ENCODE data around the gene COMT.
"Not testable (repeated sequence)": the region's sequence is repeated elsewhere in the genome, so short reads cannot be mapped to it uniquely, and the experiment has no call there.

Gene COMT

DNA sequence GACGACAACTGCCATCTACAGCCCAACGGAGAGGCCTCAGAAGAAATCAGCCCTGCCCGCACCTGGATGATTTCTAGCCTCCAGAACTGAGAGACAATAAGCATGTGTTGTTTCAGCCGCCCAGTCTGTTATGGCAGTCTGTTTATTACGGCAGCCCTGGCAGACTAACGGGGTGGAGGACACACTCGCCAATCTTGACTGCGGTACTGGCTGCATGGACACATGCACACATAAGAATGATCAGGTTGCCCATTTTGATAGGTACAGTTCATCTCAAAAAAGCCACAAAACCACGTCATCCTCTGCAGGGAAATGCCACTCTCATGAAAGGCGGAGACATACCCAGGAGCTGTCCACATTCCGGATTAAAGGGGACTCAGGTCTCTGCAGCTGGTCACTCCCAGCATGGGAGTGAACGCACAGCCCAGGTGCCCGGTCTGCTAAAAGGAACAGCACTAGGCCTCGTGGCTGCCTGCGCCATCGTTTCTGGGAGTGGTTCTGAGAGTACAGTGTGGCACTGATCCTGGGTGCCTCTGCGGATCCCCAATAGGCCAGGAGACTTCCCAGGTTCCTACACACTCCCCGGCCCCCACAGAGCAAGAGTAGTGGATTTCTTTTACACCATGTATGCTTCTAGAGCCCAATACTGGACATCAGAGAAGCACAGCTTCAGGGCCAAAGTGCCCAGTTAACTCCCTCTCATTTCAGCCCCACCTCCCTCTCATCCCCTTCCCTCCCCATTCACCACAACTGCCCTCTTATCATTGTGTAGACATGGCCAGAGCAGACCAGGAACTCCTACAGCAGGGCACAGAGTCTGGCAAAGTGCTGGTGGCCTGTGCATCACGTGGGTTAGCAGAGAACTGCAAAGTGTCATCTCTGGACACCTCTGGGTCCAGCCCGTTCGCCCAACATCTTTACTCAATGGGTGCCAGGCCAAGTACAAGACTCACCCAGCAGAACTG is 11.7 kb upstream of the COMT start:
- no peak for DNase-seq

DNA sequence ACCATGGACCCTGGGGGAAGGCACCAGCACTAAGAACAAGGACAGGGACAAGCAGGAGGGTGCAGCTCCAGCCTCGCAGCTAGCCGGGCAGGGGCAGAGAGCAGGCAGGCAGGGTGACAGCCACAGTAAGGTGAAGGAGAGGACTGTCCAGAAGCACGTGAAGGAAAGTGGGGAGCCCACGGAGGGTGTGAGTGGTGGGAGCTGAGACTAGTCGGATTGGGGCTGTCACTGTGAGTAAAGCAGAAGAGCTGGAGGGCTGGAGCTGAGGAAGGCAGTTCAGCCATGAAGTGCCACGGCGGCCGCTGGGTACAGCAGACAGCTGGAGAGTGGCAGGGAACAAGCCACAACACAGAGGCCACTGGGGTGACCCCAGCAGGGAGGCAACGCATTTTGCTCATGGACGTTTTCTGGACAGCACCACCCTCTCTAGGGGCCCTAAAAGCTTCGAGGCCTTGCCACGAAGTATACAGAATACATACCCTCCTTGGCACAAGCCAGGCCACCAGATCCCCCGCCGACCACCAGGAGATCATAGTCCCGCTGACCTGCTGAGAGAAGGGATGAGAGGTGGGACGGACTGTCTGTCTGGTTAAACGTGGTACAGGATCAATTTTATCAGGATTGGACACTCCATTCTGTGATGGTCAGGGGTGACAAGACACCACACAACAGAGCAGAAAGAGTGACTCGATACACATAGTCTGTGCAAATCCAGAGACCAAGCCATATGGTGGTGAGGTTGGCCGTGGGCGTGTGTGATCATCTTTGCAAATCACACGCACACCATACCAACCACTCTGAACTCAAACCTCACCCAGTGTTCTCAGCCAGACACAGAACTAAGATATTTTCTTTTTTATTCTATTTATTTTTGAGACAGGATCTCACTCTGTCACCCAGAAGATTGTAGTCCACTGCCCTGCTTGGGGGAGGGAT is 10.8 kb upstream of the COMT start:
- no peak for DNase-seq

DNA sequence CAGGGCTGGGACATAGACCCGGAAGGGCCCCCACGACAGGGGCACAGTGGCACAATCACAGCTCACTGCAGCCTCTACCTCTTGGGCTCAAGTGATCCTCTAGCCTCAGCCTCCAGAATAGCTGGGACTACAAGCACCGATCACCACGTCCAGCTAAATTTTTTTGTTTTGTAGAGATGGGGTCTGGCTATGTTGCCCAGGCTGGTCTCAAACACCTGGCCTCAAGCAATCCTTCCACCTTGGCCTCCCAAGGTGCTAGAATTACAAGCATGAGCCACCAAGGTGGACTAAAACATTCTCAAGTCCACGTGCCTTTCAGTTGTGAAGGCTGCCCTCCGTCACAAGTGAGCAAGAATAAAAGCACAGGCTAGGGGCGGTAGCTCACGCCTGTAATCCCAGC is 10.1 kb upstream of the COMT start:
- no peak for DNase-seq

- DNase-seq = no peak
These were observed 9.0 kb upstream of the COMT start for GRCh38 chr22:19932367-19933206.

DNA sequence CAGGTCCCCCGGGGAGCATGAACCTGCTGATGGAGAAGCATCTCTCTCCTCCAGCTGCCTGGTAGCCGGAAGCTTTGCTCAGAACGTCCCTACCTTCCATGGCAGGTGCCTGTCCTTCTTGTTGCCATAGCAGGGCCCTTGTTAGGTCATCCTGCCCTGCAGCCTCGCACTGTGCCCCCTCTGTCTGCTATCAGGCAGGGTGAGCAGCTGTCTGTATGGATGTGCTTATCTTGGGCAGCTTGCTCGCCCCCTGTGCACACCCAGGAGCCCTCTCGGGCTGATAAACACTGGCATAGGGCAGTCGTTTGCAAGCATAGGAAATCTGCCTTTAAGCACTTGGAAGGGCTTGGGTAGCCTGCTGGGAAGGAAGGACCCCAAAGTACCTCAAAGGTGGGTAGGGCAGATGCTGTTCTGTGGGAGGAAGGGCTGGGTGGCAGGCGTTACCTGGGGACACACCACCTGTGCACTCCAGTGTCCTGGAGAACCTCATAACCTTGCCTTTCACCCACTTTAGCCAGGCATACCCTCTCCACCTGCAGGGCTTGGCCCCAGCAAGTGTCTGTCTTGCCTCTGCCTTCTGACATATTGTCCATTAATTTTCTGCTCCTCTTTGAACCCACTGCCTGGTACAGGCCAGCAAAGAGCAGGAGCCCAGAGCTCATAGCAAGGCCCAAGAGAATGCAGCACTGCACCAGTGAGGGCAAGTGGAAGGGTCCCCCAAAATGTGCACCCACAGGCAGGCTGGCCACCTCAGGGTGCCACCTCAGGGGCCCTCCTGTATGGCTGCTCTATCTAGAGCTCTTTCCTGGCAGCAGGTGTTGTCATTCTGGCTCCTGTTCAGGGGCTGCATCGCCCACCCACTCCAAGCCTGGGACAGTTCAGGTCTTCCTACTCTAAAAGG is 8.0 kb upstream of the COMT start:
- no peak for DNase-seq

DNA sequence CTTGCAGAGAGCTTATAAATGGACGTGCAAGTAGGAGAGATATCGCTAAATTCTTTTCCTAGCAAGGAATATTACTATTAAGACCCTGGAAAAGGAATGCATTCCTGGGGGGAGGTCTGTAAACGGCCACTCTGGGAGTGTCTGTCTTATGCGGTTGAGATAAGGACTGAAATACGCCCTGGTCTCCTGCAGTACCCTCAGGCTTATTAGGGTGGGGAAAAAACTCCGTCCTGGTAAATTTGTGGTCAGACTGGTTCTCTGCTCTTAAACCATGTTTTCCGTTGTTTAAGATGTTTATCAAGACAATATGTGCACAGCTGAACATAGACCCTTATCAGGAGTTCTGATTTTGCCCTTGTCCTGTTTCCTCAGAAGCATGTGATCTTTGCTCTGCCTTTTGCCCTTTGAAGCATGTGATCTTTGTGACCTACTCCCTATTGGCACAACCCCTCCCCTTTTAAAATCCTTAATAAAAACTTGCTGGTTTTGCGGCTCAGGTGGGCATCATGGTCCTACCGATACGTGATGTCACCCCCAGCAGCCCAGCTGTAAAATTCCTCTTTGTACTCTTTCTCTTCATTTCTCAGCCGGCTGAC is 6.4 kb upstream of the COMT start:
- not testable (repeated sequence) for DNase-seq

DNA sequence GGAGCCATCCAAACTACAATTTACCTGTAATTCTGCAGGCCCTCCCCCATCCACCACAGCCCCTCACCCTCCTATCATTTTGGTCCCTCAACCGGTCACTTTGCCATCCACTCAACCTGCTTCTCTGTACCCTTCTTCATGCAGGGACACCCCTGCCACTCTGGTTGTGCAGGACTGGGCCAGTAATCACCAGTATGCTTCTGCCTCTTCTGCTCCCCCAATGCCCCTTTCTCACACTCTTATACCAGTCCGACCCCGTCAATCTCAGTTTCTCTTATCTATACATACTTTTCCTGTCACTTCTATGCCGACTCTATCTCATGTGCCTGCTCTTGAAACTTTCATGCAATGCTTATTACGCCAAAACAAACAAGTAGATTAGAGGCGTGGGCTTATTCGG is 5.1 kb upstream of the COMT start:
- DNase-seq = no peak

- no peak for DNase-seq
These were observed 3.7 kb upstream of the COMT start for GRCh38 chr22:19937616-19938473.

DNA sequence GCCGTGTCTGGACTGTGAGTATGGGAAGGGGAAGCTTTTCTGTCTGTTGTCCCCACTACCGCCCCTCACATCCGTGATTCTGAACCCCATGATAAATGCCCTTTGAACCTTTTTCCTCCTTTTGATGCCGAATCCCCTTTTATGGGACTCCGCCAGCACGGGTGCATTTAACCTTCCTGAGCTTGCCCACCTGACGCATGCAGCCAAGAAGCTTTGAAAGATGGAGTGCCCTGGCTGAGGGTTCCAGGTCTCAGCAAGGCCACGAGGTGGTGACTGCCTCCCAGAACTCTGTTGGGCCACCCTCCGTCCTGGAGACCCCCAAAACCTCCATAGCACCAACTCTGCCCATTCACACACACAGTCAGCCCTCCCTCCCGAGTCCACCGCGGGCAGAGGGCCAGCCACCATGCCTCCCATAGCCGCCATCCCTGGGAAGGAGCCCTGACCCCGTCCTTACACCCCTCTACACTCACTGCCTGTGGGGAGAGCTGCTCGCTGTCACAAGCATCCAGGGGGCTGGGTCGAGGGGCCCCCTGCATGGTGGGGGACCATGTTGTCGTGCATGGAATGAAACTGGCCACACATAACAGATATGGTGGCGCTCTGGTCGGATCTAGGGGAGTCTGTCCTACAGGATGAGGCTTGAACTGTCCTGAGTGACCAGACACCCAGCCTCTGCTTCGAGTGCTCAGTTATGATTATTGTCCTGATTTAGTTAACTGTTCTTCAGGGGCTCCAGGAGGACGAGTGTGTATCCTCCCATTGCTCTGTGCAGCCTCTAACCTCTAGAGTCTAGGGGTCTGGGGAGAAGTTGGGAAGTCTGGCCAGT is 822 bp upstream of the COMT start:
- no peak for DNase-seq

DNA sequence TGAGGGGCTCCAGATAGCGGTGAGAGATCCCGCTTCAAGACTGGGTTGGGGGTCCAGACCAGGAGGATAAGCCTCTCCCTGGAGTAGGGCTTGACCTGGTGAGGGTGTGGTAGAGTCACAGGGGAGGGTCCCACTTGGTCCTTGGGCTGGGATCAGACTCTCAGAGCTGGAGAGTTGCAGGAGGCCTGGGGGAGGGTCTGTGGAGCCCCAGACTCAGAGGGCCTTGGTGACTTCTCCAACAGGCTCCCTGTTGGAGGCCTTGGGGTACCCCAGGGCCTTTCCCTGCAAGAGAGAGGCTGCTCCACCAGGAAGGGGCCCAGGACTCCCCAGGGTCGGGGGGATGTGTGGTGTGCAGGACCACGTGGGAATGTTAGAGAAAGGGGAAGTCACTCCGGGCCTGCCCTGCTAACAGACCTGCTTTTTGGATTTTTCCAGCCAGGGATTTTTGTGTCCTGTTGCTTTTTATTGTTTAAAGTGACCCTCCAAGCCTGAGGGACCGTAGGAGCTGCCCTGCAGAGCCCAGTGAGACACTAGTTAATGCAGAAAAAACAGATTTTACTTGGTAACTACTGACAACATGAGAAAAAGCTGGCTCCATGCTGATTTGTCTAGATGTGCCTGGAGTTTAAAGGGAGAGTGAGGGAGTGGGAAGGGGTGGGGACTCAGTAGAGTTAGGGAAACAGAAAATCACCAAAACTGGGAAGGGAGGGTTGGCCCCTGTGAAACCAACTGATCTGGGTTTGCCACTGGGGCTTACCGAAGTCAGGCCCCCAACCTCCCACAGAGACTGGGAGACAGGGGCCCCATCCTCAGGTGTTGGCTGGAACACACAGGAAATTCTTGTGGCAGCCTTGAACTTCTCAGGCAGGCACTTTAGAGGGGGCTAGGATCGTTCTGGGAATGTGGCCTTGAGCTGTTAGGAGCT is 847 bp downstream of the COMT start:
- DNase-seq = no peak

DNA sequence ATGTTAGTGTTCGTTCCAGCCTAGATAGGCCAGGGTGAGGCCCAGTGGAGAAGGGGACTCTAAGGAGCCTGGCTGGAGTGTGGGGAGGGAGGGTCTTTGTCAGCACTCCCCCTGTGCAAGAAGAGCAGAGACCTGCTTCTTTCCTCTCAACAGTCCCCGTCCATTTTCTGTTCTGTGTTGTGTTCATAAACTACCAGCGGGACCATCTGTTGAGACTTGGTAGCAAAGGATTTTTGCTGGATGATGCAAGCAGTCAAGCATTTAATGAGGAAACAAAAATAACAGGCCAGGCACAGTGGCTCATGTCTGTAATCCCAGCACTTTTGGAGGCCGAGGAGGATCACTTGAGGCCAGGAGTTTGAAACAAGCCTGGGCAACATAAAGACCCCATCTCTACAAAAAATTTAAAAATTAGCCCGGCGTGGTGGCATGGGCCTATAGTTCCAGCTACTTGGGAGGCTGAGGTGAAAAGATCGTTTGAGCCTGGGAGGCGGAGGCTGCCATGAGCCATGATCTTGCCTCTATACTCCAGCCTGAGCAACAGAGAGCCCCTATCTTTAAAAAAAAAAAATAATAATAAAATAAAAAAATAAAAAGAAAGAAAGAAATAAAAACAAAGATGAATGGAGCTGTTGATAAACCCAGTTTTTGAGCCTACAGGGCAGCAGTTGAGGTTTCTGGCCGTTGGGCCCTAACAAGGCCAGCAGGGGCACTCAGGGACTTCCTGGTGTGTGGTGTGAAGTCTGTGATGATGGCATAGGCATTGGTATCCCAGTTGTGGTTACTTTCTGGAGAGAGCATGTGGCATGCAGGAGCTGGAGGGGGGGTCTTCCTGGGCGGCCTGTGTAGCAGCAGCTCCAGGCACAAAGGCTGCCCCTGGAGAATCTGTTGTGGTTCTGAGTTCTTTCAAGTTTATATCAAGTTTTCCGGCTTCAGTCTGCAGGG is 1.8 kb downstream of the COMT start:
- DNase-seq = no peak

DNA sequence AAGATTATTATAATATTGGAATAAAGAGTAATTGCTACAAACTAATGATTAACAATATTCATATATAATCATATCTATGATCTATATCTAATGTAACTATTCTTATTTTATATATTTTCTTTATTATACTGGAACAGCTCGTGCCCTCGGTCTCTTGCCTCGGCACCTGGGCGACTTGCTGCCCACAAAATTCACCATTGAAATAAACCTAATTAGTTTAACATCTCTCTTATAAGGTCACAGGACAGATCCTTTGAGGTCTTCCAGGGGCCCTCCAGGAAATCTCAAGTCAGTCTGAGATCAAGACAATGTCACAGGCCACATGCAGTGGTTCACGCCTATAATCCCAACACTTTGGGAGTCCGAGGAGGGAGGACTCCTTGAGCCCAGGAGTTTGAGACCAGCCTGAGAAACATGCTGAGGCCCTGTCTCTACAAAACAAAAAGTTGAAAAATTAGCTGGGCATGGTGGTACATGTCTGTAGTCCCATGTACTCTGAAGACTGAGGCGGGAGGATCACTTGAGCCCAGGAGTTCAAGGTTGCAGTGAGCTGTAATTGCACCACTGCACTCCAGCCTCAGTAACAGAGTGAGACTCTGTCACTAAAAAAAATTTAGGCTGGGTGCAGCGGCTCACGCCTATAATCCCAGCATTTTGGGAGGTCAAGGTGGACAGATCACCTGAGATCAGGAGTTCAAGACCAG is 6.6 kb downstream of the COMT start:
- no peak for DNase-seq

DNA sequence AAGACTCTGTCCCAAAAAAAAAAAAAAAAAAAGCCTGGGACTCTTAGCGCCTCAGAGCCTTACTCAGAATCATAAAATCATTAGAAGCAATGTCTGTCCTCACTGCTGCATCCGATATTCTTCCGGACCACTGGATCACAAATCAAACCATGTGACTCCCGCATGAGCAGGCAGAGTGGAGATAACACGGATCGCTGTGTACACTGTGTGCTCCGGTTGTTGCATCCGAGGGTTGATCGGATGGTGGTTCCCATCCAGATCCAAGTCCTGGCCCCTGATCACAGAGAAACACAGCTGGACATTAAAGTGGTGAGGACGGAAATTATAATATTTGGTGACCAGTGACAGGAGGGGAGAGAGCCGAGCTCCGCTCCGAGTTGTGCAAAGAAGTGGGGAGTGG is 9.8 kb downstream of the COMT start:
- no peak for DNase-seq

DNA sequence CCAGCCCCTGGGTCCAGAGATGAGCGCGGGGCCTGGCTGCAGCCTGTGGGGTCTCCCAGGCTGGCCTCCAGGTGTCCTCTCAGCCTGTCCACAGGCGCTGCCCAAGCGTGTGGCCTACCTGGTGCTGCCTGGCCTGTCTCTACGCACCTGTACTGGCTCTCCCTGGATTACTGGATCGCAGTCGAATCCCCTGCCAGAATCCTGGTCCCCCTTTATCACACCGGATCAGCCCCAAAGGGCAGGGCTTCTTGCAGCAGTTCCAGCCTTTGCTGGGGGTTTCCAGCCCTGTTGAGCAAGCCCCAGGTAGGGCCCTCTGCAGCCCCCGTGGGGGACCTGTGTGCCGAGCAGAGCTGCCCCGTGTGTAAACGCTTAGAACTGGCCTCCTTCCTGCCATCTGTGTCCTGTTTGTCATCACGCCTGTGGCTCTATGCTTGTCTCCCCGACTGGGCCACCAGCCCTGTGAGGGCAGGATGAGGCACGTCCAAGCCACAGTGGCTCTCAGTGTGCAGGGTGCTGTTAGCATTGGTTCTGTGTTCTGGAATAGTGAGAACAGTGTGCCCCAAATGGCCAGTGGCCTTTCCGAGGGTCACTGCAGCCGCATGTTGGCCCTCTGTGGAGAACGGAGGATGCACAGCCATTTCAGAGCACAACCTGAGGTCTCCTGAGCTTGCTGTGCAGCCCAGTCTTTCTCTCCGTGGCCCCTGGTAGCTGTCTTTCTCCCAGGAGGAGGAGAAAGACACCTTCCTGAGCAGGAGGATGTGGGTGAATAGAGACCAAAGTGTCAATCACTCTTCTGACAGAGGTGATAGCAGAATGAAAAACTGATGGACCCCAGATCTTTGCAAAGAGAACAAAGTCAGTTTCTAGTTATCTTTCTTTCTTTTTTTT is 13.9 kb downstream of the COMT start:
- DNase-seq = no peak

DNA sequence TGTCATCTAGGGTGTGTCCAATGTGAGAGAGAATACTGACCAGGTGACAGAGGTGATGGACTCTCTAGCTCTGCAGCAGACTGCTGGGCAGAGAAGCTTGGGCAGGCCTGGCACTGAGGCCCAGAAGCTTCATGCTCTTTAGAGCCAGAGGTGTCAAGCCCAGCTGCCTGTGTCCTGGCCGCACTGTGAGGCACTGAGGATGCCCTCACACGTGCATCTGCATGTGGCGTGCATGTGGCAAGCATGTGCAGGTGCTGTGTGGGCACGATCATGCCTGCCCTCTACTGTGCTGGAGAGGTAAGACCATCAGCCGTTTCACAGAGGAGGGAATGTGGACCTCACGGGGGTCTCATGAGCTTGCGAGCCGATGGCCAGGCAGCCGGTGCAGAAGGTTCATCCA is 15.9 kb downstream of the COMT start:
- DNase-seq = no peak

All from activated CD4-positive, alpha-beta T cell treated with anti-CD3 and anti-CD28 coated beads, Interleukin-2, amount 50 U/mL, for 4 hours (primary cell).